Measurements from ENCODE around the gene ART1.
A peak's percentile ranks its signal among the peaks of the same experiment; 100 is the strongest.
"Not testable (repeated sequence)": the region's sequence is repeated elsewhere in the genome, so short reads cannot be mapped to it uniquely, and the experiment has no call there.

The ART1 gene

GRCh38 chr11:3635641-3636375 lies 9.1 kb upstream of the ART1 start:
- DNase-seq: no peak

- DNase-seq: no peak
Measured at GRCh38 chr11:3637201-3637600, 7.7 kb upstream of the ART1 start.

- no peak for DNase-seq
Measured at GRCh38 chr11:3638513-3638912, 6.4 kb upstream of the ART1 start.

GRCh38 chr11:3639841-3640240 lies 5.1 kb upstream of the ART1 start:
- no peak for DNase-seq

- DNase-seq: no peak
Measured at GRCh38 chr11:3641191-3641590, 3.7 kb upstream of the ART1 start.

GRCh38 chr11:3641701-3642070 lies 3.2 kb upstream of the ART1 start, which contains the start of gene ART5:
ART5 (minus strand) TSS chr11:3641992; CDS start chr11:3641862, 130 bp downstream.
- no peak for DNase-seq

- DNase-seq: peak; percentile 72
Measured at GRCh38 chr11:3642071-3642951, 2.6 kb upstream of the ART1 start.

- DNase-seq: not testable (repeated sequence)
Measured at GRCh38 chr11:3643102-3643546, 1.8 kb upstream of the ART1 start.

- DNase-seq: no peak
Measured at GRCh38 chr11:3645552-3645951, 624 bp downstream of the ART1 start.

- not testable (repeated sequence) for DNase-seq
Measured at GRCh38 chr11:3648843-3649242, 3.9 kb downstream of the ART1 start.

- not testable (repeated sequence) for DNase-seq
Measured at GRCh38 chr11:3649374-3649773, 4.4 kb downstream of the ART1 start.

- not testable (repeated sequence) for DNase-seq
Measured at GRCh38 chr11:3652514-3652913, 7.6 kb downstream of the ART1 start.

- DNase-seq: no peak
Measured at GRCh38 chr11:3655547-3655946, 10.6 kb downstream of the ART1 start.

- not testable (repeated sequence) for DNase-seq
Measured at GRCh38 chr11:3657331-3657730, 12.4 kb downstream of the ART1 start.

GRCh38 chr11:3658252-3658651 lies 13.3 kb downstream of the ART1 start:
- no peak for DNase-seq

GRCh38 chr11:3659595-3660515 lies 14.9 kb downstream of the ART1 start:
- DNase-seq: no peak

GRCh38 chr11:3660960-3661359 lies 16.0 kb downstream of the ART1 start:
- DNase-seq: no peak

- DNase-seq: no peak
Measured at GRCh38 chr11:3662856-3663255, 17.9 kb downstream of the ART1 start.

GRCh38 chr11:3664032-3664630 lies 19.2 kb downstream of the ART1 start:
- DNase-seq: no peak

- no peak for DNase-seq
Measured at GRCh38 chr11:3665336-3666022, 20.6 kb downstream of the ART1 start.

- DNase-seq: no peak
Measured at GRCh38 chr11:3666023-3666530, 21.1 kb downstream of the ART1 start.
